HG03196 (cell line): Measurements from ENCODE around the gene GOLGA8N.

ENCODE experiments used
- ATAC-seq: cut with Tn5 transposase; IDR thresholded peaks from one replicate; pipeline ENCODE4 v1.9.1; 2021; ENCODE audit not compliant: unreplicated experiment

Gene GOLGA8N

DNA sequence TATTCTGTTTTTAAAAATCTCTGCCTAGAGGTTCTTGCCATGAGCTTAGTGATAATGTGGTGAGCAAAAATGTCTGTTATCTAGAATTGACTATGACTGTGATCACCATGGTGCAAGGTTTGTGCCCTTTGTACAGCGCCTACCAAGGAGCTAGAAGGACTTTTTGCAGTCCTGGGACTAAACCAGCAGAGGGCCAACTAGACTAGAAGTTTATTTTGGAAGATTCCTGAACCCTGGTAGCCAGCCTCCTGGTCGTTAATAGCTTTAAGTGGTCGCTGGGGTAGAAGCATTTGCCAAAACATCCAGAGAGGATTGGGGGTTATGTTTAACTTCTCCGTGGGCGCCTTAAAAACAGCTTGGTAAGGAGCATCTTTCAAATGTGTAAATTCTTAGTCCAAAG lies 56.1 kb downstream of the GOLGA8N start:
- no peak for ATAC-seq

DNA sequence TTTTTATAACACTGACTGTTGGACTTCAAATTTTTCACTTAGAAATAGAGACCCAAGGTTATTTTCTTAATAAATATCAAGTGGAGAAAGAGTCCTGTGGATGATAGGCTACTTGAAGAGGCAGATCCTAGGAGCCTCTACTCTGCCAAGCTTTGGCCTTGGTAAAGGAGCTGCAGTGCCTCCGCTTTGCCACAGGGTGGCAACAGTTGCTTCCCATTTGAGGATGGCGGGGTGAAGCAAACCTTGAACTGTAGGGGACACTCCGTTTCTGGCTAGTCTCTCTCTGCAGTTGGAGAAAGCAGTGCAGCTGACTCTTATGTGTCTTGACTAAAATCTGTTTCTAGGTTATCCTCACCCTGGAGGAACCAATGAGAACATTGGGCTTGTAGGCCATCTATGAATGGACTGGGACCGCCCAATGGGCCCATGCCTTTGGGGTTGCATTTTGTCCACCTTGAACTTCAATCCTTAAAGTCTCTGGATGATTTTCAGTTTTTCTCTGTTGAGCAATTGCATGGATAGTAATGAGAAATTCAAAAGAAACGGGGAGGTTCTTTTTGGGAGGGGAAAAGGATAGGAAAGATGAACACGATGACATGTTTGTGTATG lies 58.1 kb downstream of the GOLGA8N start:
- ATAC-seq, result no peak

DNA sequence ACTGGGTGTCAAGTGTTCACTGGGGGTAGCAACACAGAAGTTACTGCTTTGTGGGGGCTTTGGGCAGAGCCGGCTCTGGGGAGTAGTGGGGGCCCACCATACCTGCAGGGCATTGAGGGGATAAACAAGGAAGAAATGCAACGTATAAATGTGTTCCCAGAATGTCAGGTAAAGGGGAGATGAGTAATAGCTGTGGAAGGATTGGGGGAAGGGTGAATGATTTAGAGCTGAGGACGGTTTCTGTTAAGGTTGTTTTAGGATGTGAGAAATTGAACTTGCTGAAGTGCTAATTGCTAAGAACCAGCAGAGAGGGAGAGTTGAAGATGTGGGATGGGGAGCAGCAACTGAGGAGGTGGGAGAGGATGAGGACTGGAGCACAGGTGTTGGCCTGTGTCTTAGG lies 58.9 kb downstream of the GOLGA8N start:
- ATAC-seq, result no peak

DNA sequence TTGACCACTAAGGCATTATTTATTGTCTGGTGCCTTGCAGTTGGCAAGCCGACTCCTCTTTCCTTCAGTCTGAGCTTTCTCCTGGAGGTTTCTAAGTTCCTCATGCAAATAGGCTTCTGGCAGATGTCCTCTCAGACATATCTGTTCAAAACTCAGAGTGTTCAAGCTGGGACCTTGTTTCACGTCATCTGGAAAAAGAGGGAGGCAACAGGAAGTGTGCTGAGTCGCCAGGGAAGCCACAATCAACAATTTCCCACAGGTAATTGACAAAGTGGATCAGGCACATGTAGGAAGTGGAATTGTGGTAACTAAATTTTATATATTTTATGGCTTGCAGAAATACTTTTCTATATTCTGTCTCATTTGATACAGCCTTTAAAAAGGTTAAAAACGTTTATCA lies 62.8 kb downstream of the GOLGA8N start:
- ATAC-seq, result no peak

DNA sequence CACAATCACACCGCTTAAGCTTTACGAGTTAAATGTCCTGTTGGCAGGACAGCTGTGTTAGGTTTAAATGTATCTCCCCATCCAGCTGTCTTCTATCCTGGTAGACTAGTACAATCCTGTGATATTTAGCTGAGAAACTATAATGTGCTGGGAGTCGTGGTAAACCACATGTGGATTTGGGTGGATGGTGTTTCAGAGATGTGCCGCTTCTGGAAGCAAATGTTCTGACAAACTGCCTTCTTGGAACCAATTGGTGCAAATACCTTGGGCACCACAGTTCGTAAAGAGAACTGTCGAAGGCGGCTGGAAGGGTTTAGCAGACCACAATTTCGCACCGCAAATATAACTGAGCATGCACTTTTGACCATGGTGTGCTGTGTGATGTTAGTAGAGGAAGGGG lies 63.2 kb downstream of the GOLGA8N start:
- ATAC-seq, result no peak
